Fibroblast of skin of abdomen (primary cell): Measurements from ENCODE around the gene FARS2.

ENCODE experiments used
- DNase-seq: peaks from one replicate; pipeline ENCODE4 v3.0.0-alpha.2; 2013

The FARS2 gene

GRCh38 chr6:5287205-5287965 is 26.1 kb downstream of the FARS2 start:
- DNase-seq, result peak; percentile 75

GRCh38 chr6:5287966-5288297 is 26.6 kb downstream of the FARS2 start:
- DNase-seq, result no peak

DNA sequence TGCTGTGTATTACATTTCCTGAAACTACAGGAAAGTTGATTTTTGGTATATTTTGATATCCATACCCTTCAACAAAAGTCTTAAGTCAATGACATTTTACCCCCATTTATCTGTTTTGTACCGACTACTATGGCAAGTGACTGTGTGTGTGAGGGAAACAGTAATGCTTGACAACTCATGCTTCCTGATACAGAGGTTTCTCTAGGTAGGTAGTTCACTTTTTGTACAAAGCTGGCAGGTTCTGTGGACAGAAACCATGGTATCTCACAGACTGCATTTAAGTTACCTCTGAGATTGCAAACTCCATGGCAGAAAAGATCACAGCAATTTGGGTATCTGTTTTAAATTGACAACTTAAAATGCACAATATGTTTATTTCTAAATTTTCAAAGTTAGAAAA is 28.8 kb downstream of the FARS2 start:
- DNase-seq, result no peak

GRCh38 chr6:5290500-5290899 is 29.2 kb downstream of the FARS2 start:
- no peak for DNase-seq

DNA sequence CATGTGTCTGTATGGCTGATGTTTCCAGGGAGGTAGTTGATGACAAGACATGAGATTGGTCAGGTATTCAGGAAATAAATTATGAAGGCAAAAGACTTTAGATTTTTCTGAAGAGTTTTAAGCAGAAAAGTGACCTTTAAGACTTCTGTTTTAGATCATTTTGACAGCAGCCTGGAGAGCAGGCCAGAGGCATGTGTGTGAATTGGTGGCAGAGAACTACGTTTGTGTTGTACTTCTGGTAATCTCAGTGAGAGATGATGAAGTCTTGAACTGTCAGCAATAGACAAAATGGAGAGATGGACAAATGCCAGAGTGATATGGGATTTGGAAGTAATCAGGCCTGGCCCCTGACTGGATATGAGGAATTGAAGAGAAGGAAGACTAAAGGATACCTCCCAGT is 30.8 kb downstream of the FARS2 start:
- no peak for DNase-seq

DNA sequence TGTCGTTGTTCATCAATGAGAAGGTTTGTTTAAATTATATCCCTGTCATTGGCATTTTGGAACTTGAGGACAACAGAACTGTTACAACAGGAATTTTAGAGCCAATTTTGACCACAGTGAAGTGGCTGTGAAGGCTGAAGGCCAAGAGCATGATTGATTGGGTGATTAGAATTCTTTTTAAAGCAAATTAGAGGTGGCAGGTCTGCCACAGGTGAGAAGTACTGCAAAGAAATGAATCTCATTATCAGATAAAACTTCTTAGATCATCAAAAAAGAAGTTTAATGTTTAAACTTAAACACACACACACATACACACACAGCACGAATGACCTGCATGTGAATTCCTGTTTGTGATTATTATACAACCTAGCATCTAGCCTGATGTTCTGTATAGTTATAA is 32.4 kb downstream of the FARS2 start:
- no peak for DNase-seq

DNA sequence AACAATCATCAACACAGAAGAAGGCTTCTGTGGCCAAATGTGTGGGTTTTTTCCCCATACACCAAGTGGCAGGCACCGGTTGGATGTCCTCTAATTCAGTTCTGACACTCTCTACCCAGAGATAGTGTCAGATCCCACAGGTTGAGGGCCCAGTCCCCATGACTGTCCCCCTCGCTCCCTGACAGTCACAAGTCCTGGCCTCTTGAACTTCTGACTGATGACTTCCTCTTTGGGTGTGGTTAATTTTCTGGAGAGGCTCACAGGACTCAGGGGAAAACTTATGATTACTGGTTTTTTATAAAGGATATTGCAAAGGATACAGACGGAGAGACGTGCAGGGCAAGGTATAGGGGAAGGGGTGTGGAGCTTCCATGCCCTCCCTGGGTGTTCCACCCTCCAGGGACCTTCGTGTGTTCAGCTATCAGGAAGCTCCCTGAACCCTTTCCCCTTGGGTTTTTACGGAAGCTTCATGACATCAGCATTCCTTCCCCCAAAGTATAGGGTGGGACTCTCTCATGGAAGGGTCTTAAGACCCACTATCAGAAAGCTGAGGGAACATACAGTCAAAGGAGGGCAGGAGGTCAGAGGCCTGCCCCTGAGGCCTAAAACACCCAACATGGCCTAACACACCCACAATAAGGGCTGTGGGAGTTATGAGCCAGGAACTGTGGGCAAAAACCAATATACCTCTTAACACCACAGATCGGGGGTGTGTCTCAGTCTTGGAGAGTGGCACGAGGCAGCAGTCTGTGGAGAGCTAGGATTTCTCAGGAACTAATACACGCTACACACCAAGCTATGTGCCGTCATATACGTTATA is 33.3 kb downstream of the FARS2 start:
- DNase-seq, result no peak

GRCh38 chr6:5295623-5296022 is 34.3 kb downstream of the FARS2 start:
- DNase-seq, result no peak

GRCh38 chr6:5300206-5300764 is 39.0 kb downstream of the FARS2 start:
- no peak for DNase-seq

GRCh38 chr6:5302220-5302946 is 41.1 kb downstream of the FARS2 start:
- DNase-seq, result no peak

DNA sequence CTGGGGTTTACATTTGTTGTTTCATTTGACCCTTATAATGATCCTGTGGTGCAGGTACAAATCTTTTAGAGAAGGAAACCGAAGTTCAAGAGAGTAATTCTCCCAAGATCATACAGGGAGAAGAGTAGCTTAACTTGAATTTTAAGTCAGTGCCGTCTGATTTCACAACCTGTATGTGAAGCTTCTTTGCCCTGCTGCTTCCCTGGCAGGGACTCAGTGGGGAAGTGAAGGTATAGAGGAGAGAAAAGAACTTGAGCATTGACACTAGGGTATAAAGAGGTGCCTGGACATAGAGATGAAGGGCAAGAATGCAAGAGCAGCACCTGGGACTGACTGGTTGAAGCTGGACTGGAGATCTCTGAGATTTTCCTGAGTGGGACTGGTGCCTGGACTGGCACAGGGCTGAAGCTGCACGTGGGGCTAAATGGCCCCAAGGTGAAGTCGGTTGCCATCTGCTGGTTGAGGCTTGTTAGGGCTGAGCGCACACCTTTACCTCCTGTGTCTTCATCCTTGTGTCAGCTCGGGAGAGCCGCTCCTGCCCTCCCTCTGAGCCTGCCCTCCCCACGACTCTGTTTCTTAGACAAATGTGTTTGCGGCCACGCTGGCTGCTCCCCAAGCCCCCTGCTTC is 41.8 kb downstream of the FARS2 start:
- DNase-seq, result peak; percentile 8

- DNase-seq, result no peak
Observed at GRCh38 chr6:5303682-5304081, 42.4 kb downstream of the FARS2 start.

GRCh38 chr6:5305968-5306626 is 44.8 kb downstream of the FARS2 start:
- DNase-seq, result peak; percentile 76

DNA sequence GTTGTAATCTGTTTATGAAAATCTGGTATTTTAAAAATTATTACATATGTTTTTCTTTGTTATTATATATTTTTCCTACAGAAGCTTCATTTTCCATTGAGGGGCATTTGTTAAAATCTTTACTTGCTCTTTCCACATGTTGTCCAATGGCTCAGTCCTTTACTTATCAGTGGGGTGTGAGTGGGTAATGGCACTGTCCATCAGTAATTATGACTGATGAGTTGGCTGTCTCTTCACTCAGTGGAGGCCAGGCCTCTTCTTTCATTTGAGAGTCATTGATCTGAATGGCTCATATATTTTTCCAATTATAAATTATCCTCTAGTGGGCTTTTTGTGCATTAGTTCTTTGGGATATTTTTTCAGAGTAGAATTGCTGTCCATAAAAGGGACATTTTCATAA is 45.7 kb downstream of the FARS2 start:
- DNase-seq, result no peak

DNA sequence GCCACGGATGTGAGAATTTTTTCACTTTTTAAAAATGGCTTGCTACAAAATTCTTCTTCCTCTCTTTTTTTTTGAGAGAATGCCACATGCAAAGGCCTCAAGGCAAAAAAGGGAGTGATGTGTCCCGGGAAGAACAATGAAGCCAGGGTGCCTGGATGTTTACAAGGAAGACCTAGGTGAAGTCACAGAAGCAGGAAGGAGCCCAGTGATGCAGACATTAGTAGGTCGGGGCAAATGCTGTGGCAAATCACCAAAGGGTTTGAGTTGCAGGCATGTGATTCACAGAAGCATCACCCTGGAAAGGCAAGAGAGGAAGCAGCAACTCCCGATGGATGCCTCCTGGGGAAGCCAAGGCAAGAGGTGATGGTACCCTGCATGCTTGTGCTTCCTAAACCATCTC is 46.8 kb downstream of the FARS2 start:
- no peak for DNase-seq

- no peak for DNase-seq
Observed at GRCh38 chr6:5314191-5314865, 53.0 kb downstream of the FARS2 start.

DNA sequence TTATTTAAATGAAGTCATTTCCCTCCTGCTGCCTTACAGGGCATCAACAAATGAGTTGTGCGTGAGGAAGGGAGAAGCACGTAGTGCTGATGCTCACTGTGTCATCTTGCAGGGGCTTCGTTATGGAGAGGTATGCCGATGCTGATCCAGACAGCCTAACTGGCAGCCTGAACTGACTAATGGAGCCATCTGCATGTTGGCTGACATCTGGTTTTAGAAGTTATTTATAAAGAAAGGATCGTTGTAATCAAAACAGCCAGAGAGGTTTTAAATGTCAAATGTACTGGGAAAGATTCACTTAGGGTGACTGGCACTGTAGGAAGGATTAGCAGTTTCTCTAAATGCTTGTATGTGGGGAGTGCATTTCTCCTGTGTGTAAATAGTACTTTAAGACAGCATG is 54.6 kb downstream of the FARS2 start:
- peak; percentile 49 for DNase-seq

DNA sequence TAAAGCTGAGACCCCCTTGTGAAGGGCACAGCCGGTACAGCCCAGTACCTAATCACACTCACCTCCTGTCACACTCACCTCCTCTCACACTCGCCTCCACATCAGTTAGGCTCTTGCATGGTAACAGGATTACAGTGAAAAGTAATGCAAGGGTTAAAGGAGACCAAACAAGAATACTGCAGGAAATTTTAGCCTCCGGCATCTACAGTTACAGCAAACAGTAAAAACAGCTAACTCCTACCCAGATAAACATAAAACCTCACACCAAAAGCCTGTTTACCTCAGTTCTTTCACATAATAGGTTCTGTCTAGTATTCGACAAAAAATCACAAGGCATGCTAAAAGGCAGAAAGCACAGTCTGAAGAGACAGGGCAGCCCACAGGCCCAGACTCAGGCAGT is 55.6 kb downstream of the FARS2 start:
- no peak for DNase-seq

DNA sequence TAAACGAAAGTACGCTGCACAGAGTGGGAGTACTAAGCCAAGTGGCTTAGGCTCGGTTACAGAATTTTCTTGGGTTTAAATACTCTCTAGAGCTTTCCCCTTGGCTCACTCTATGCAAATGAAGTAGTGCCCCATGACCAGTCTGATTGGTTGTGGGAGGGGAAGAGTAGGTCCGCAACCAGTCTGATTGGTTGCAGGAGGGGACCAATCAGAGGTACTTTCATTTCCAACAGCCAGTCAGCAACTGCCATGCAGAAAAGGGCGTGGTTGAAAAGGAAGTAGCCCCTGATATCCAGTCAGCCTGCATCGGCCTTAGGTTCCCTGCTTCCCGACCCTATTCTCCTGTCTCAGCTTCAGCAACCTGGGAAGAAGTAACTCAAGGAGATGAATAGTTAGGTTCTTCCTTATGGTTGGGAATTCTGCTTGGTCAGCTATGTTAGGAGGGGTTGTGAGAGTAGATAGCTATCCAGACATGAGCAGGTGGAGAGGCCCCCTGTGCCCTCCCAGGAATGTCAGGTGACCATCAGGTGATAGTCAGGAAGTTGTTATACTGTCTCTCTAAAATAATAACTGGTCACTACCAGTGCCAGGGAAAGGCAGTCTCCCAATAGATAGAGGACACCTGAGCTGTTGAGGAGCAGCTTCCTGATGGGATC is 57.4 kb downstream of the FARS2 start:
- no peak for DNase-seq

DNA sequence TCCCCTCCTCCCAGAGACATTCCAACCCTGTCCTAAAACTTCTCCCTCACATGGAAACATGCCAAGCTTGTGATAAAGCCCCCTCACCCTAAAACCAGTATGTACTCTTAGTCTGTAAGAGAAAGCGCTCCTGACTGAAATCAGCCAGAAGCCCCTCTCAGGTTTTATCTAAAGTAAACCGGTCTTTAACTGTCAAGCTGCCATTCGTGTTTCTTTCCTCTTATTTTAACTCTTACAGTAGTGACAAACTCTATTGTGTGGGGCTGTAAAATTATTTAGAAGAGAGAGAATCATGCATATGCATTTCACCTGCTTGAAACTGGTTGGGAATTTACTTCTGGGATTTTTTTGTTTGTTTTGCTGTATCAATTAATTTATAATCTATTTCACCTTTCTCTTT is 62.7 kb downstream of the FARS2 start:
- no peak for DNase-seq

GRCh38 chr6:5325173-5325572 is 63.9 kb downstream of the FARS2 start:
- no peak for DNase-seq
